Esophagus muscularis mucosa (tissue), 4 donors: ENCODE results near the gene TNFSF13. TPM values are rescaled to one million over a fixed set of nuclear protein-coding genes. Genes with fewer than 3 reads are reported as not detected.

Source experiments
- DNase-seq: peaks from one replicate; pipeline ENCODE4 v3.0.0-alpha.2; 2017; ENCODE audit errors: extremely low spot score
- H3K27ac ChIP-seq, 4 donors: fragments of 200-600 bp; sonication (generic); replicated peaks in 1 of 4; 1 replicate in 3 of 4; 2 replicates in 1 of 4; pipeline ENCODE4 v1.5.1; 2016 to 2019; ENCODE audit warnings: mild to moderate bottlenecking in 1 of 4
- H3K27me3 ChIP-seq, 4 donors: fragments of 200-600 bp; sonication (generic); one replicate each; pipeline versions ENCODE4 v1.5.1 to v1.6.0; 2016 to 2019
- H3K36me3 ChIP-seq, 4 donors: fragments of 200-600 bp; sonication (generic); one replicate each; pipeline ENCODE4 v1.5.1; 2016 to 2019
- H3K4me1 ChIP-seq, 4 donors: fragments of 200-600 bp; sonication (generic); one replicate each; pipeline ENCODE4 v1.5.1; 2016 to 2019
- H3K4me3 ChIP-seq, 4 donors: fragments of 200-600 bp; sonication (generic); 1 replicate in 2 of 4; 2 replicates in 2 of 4; pipeline ENCODE4 v1.5.1; 2016 to 2019; ENCODE audit warnings: mild to moderate bottlenecking in 4 of 4, moderate library complexity in 1 of 4
- H3K9me3 ChIP-seq, 4 donors: fragments of 200-600 bp; sonication (generic); 1 replicate in 3 of 4; 2 replicates in 1 of 4; pipeline ENCODE4 v1.5.1; 2016 to 2019
- CTCF ChIP-seq, 3 experiments: fragments of 200-600 bp in 2 of 3; fragments of 450-650 bp in 1 of 3; sonication (generic) in 2 of 3; IDR thresholded peaks; one replicate each; pipeline ENCODE4 v1.5.1; 2017 to 2019; ENCODE audit warnings: antibody characterized with exemption in 3 of 3, mild to moderate bottlenecking in 2 of 3, moderate library complexity in 1 of 3
- EP300 ChIP-seq: sonication (generic); formaldehyde crosslinking; IDR thresholded peaks from one replicate; pipeline ENCODE4 v1.6.1; 2017; ENCODE audit warnings: antibody characterized with exemption
- POLR2A ChIP-seq: fragments of 450-650 bp; IDR thresholded peaks from one replicate; pipeline ENCODE4 v1.6.1; 2017; ENCODE audit warnings: antibody characterized with exemption, moderate library complexity, mild to moderate bottlenecking, low read depth
- POLR2AphosphoS5 ChIP-seq, 2 donors: sonication (generic); formaldehyde crosslinking; IDR thresholded peaks; one replicate each; pipeline ENCODE4 v1.6.1; 2017; ENCODE audit warnings: antibody characterized with exemption in 2 of 2
- WGBS: methylation state at CpG from one replicate; pipeline ENCODE4 v1.1.5; 2018; 5-methylcytosine and 5-hydroxymethylcytosine counted together
- intact Hi-C: fragments of 100-400 bp; cut with DNase I; formaldehyde crosslinking; loops from one replicate; pipeline ENCODE4 v1.15.1; 2023
- total RNA-seq, 4 donors: library from RNA; depleted of rRNA; stranded (reverse); fragments of >200 nt; gene quantifications; one replicate each; pipeline versions ENCODE4 v1.1.0 to v1.2.1, GENCODE V29; 2016

TNFSF13 gene
- total RNA-seq, 4 donors from 2014 or later: 13.4 to 25.8 (median 22.4) TPM

- Histone ChIP-seq H3K27ac (peak overlapping the region in 1 of 4 donors; percentile 1), H3K4me3 (no peak overlapping the region)
Measured at GRCh38 chr17:7544911-7545310, 13.6 kb upstream of the TNFSF13 start.

GRCh38 chr17:7548585-7549400, 9.8 kb upstream of the TNFSF13 start, which contains the start of gene TNFSF12:
Gene TNFSF12 (plus strand): TSS chr17:7549058. CDS start chr17:7549154, 96 bp downstream.
- Histone ChIP-seq H3K9me3 (no peaks in the 10 kb centered on the region), H3K27ac (peak within 1 kb of the TSS; percentile 93 to 96 (median 94)), H3K27me3 (no peaks in the 10 kb centered on the region), H3K4me3 (peak within 1 kb of the TSS; percentile 81 to 93 (median 82)), H3K4me1 (peaks cover 25 to 36% (median 28%) of the 10 kb centered on the region in 4 donors), H3K36me3 (peaks cover 3 to 24% (median 14%) of the 10 kb centered on the region in 4 donors)
- TF ChIP-seq POLR2A (no peak), CTCF (IDR thresholded peaks at IDR 0.05) (peak in 2 of 3 experiments; percentile 22 to 37), EP300 (no peak), POLR2AphosphoS5 (IDR thresholded peaks at IDR 0.05) (peak in 1 of 2 donors; percentile 69)
- DNase-seq: no peak
- 5% methylated on average over 12 of the region's 65 CpGs for WGBS
- intact Hi-C loops: no loop called here

More at GRCh38 chr17:7544911-7545310, 13.6 kb upstream of the TNFSF13 start:
- Histone ChIP-seq H3K9me3 (no peaks in the 10 kb centered on the region), H3K27me3 (no peaks in the 10 kb centered on the region), H3K36me3 (no peaks in the 10 kb centered on the region), H3K4me1 (peaks cover 20 to 28% (median 21%) of the 10 kb centered on the region in 4 donors)
- intact Hi-C loops: no loop called here
- TF ChIP-seq POLR2A: no peak
- no peak for TF ChIP-seq CTCF (IDR thresholded peaks at IDR 0.05)
- TF ChIP-seq EP300: no peak
- TF ChIP-seq POLR2AphosphoS5 (IDR thresholded peaks at IDR 0.05): no peak
- no peak for DNase-seq
- WGBS: 73% methylated on average over 6 of the region's 6 CpGs

GRCh38 chr17:7549401-7550055, 9.0 kb upstream of the TNFSF13 start:
- peak overlapping the region; percentile 81 to 93 (median 82) for H3K4me3 ChIP-seq
- no peaks in the 10 kb centered on the region for H3K9me3 ChIP-seq
- 25% methylated on average over 13 of the region's 20 CpGs for WGBS
- H3K36me3 ChIP-seq: peaks cover 3 to 27% (median 17%) of the 10 kb centered on the region in 4 donors
- intact Hi-C loops: loop anchor here (10.0 kb wide), 1 partner anchor 295 kb away; the partner anchor contains the start of genes CTDNEP1 and ELP5
- TF ChIP-seq POLR2A (no peak), CTCF (IDR thresholded peaks at IDR 0.05) (no peak), EP300 (no peak), POLR2AphosphoS5 (IDR thresholded peaks at IDR 0.05) (no peak)
- peak overlapping the region; percentile 93 to 96 (median 94) for H3K27ac ChIP-seq
- no peaks in the 10 kb centered on the region for H3K27me3 ChIP-seq
- no peak for DNase-seq
- peaks cover 25 to 35% (median 28%) of the 10 kb centered on the region in 4 donors for H3K4me1 ChIP-seq

GRCh38 chr17:7550344-7550743, 8.2 kb upstream of the TNFSF13 start:
- no peak for DNase-seq
- Histone ChIP-seq H3K27me3 (no peaks in the 10 kb centered on the region), H3K4me1 (peaks cover 21 to 28% (median 25%) of the 10 kb centered on the region in 4 donors), H3K9me3 (no peaks in the 10 kb centered on the region), H3K4me3 (peak overlapping the region in 1 of 4 donors; percentile 82), H3K36me3 (peaks cover 3 to 27% (median 17%) of the 10 kb centered on the region in 4 donors), H3K27ac (peak overlapping the region; percentile 93 to 96 (median 94))
- TF ChIP-seq POLR2AphosphoS5 (IDR thresholded peaks at IDR 0.05) (no peak), POLR2A (no peak)
- WGBS: 54% methylated on average over 6 of the region's 6 CpGs
- intact Hi-C loops: loop anchor here (10.0 kb wide), 1 partner anchor 296 kb away; the partner anchor contains the start of genes CTDNEP1 and ELP5
